BJ (cell line): Measurements from ENCODE around the gene IFFO2. TPM values are rescaled to one million over a fixed set of nuclear protein-coding genes. Genes with fewer than 3 reads are reported as not detected.
A peak's percentile ranks its signal among the peaks of the same experiment; 100 is the strongest.

ENCODE experiments used
- CTCF ChIA-PET: fragments of 350-600 bp; formaldehyde crosslinking; extraction: SDS; loops from one replicate; lab custom pipeline; 2021; ENCODE audit warnings: antibody characterized with exemption, inconsistent platforms; lab: Yijun Ruan, JAX
- POLR2A ChIA-PET: fragments of 300-600 bp; sonication (Branson Sonifier 250); formaldehyde crosslinking; extraction: SDS; loops from one replicate; lab custom pipeline; 2021; ENCODE audit warnings: antibody characterized with exemption; lab: Charles Lee
- DNase-seq: peaks from one replicate; pipeline ENCODE4 v3.0.0-alpha.2; 2011; ENCODE audit warnings: low read depth
- H3K27me3 ChIP-seq: 2 replicates; pipeline ENCODE4 v1.6.0; 2011; ENCODE audit warnings: low read length; ENCODE audit not compliant: control insufficient read depth, insufficient read depth
- H3K36me3 ChIP-seq: 2 replicates; pipeline ENCODE4 v1.5.1; 2011; ENCODE audit warnings: low read length; ENCODE audit not compliant: control insufficient read depth, insufficient read depth
- H3K4me3 ChIP-seq: 2 replicates; pipeline ENCODE4 v1.5.1; 2011; ENCODE audit warnings: low read depth, mild to moderate bottlenecking, control low read depth, low read length
- polyA plus RNA-seq: library from polyadenylated mRNA; depleted of rRNA; stranded (reverse); fragments of >200 nt; gene quantifications from 2 replicates; pipeline ENCODE4 v1.2.3, GENCODE V29; 2011
- TF ChIP-seq, protein P1 (sequence below): IDR thresholded peaks from 2 replicates; pipeline ENCODE4 v1.5.1; 2011; ENCODE audit warnings: low read depth, mild to moderate bottlenecking, control low read depth, inconsistent platforms, low read length, moderate library complexity; ENCODE audit not compliant: insufficient read depth

IFFO2 gene
- polyA plus RNA-seq, 1 experiment: 15.0 TPM

DNA sequence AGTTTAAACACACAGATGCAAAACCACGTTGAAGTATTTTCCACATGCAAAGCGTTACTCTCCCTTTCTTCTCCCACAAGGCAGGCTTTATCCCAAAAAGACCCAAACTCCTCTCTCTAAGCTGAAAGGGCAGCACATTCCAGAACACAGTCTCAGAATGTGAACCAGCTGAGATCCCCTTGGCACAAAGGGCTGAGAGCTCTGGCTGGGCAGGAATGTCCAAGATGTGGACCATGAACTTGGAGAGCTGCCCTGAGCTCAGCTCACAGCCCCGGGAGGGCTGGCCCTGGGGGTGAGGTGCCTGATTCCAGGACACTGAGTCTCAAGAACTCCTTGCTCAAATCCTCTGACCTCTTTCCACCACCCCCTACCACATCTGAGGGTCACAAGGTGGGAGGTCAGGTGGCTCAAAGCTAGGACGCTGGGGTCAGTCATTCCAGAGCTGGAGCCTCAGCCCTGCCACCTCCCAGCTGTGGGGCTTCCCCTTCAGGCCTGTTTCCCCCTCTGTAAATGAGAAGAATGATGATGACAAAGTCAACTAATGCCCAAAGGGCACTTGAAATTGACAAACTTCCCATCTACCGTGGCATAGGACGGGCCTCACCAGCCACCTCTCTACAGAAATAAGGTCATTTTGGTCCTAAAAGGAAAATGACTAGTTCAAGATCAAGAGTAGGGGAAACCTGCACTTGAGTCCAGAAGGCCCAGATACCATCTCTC lies 65.6 kb downstream of the IFFO2 start:
- ChIA-PET POLR2A (no interaction called here), CTCF (interaction anchor here (0.5 to 4.2 kb wide), 4 partner anchors 9 to 206 kb away, joined by 3 to 21 read pairs (median 4); no protein-coding TSS in a partner anchor)
- TF ChIP-seq, protein P1, sequence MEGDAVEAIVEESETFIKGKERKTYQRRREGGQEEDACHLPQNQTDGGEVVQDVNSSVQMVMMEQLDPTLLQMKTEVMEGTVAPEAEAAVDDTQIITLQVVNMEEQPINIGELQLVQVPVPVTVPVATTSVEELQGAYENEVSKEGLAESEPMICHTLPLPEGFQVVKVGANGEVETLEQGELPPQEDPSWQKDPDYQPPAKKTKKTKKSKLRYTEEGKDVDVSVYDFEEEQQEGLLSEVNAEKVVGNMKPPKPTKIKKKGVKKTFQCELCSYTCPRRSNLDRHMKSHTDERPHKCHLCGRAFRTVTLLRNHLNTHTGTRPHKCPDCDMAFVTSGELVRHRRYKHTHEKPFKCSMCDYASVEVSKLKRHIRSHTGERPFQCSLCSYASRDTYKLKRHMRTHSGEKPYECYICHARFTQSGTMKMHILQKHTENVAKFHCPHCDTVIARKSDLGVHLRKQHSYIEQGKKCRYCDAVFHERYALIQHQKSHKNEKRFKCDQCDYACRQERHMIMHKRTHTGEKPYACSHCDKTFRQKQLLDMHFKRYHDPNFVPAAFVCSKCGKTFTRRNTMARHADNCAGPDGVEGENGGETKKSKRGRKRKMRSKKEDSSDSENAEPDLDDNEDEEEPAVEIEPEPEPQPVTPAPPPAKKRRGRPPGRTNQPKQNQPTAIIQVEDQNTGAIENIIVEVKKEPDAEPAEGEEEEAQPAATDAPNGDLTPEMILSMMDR: no peak
- DNase-seq: peak; percentile 14
- Histone ChIP-seq H3K36me3 (no peaks in the 10 kb centered on the region), H3K4me3 (no peak overlapping the region), H3K27me3 (no peaks in the 10 kb centered on the region)

DNA sequence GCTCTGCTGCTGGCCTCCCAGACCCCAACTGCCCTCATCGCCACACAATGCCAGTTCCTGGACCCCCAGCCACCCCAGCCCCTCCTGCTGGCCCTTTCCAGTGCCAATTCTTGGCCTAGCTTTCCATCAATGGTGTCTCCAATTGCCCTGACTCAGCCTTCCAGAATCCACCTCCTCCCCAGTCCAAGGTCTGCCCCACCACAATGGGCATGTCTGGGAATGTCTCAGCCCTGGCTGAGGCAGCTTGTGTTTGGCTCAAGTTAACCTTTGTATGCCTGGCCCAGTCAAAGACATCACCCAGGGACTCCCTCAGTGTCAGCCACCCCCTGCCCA lies 70.5 kb downstream of the IFFO2 start:
- Histone ChIP-seq H3K4me3 (no peak overlapping the region), H3K27me3 (no peaks in the 10 kb centered on the region), H3K36me3 (no peaks in the 10 kb centered on the region; the same call in 1 of the 2 replicates)
- POLR2A ChIA-PET: no interaction called here
- no peak for DNase-seq
- TF ChIP-seq, protein P1: no peak
- CTCF ChIA-PET: interaction anchor here (1.0 to 7.0 kb wide), 5 partner anchors 10 to 27 kb away, joined by 3 to 61 read pairs (median 17); no protein-coding TSS in a partner anchor

DNA sequence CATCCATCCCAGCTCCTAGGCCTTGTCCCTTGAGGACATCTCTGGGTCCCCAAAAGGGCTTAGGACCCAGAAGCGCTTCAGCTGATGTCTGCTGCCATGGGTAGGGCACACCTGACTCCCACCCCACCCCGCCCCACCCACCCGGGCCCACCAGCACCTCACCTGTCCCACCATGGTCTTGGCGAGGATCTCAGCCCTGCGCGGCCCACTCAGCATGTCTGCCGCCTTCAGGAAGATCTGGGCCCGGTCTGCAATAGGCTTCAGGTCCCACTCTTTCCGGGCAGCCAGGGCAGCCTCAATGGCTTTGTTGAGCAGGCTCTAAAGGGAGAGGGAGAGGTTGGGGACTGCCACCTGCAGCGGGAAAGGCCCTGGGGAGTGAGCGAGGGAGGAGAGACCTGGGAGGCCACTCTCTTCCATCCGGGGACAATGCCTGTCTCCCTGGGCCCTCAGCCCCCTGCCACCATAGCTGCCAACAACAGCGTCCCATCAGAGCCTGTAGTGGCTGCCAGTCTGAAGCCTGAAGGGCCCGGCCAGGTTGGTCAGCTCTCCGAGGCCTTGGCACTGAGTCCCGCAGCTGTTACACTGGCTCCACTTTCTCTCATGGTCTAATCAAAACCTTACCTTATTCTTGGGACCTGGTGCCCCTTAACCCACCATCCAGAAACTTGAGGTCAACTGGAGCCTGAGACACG lies 71.0 kb downstream of the IFFO2 start:
- H3K36me3 ChIP-seq: no peaks in the 10 kb centered on the region; the same call in 1 of the 2 replicates
- ChIA-PET CTCF (interaction anchor here (1.0 to 7.0 kb wide), 9 partner anchors 10 to 228 kb away, joined by 3 to 61 read pairs (median 13); no protein-coding TSS in a partner anchor), POLR2A (no interaction called here)
- no peaks in the 10 kb centered on the region for H3K27me3 ChIP-seq
- no peak overlapping the region for H3K4me3 ChIP-seq
- no peak for DNase-seq
- TF ChIP-seq, protein P1: no peak

DNA sequence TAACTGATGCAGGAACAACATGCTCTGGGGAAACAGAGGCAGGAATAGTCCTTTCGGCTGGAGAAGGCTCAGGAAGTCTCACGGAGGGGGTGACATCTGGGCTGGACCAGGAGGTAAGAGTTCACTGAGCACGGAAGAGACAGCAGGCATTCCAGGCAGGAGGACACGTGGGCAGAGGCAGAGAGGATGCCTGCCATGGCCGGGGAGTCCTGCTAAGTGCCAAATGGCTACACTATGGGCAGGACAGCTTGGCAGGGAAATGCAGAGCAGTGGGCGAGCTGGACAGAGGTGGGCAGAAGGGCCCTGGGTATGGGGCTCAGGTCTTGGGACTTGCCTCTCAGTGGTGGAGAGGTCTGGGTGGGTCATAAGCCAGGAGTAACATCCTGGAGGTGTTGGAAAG lies 71.7 kb downstream of the IFFO2 start:
- Histone ChIP-seq H3K4me3 (no peak overlapping the region), H3K27me3 (no peaks in the 10 kb centered on the region), H3K36me3 (no peaks in the 10 kb centered on the region; the same call in 1 of the 2 replicates)
- POLR2A ChIA-PET: no interaction called here
- DNase-seq: no peak
- TF ChIP-seq, protein P1: no peak
- CTCF ChIA-PET: interaction anchor here (0.6 to 7.0 kb wide), 30 partner anchors 8 to 357 kb away, joined by 3 to 61 read pairs (median 4); partner anchors contain the start of gene ALDH4A1

DNA sequence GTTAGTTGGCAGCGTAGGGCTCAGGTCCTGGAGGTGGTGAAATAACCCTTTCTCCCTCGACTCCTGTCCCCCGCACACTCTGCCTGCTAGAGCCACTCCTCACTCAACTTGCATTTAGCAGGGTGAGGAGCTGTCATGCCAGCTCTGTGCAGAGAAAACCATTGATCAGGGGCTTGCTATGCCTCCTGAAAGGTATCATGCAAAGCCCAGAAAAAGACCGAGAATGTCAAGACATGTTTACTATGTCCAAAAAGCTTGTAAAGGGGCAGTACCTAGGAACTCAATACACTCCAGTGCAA lies 72.1 kb downstream of the IFFO2 start:
- TF ChIP-seq, protein P1: no peak
- H3K36me3 ChIP-seq: no peaks in the 10 kb centered on the region; the same call in 1 of the 2 replicates
- ChIA-PET CTCF (interaction anchor here (0.6 to 7.0 kb wide), 30 partner anchors 9 to 357 kb away, joined by 3 to 61 read pairs (median 4); partner anchors contain the start of gene ALDH4A1), POLR2A (no interaction called here)
- H3K27me3 ChIP-seq: no peaks in the 10 kb centered on the region
- DNase-seq: no peak
- no peak overlapping the region for H3K4me3 ChIP-seq
